ENCODE data around the gene LRRN2. TPM values are rescaled to one million over a fixed set of nuclear protein-coding genes. Genes with fewer than 3 reads are reported as not detected.

Gene LRRN2
- total and polyA plus RNA-seq, 2 of the 8 experiments (the other 6 are each of a cell fraction or from before 2014, with no cell fraction given): 1.8 to 2.3 TPM

DNA sequence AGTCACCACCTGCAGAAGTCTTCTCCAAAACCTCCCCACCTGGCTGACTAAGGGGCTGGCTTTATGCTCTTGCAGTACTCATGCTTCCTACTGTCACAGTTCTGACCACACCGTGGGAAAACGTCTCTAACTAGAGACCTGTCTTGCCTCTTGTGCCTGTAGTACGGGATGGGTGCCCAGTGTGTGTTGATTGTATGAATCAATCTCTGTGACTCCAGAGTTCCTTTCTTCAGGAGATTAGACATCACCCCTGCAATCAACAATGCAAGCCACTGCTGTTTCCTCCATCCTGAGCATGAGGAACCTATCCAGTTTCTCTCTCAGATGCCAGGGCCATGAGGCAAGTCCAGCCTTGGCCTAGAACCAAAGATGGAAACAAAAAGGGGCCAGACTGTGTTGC lies 64.1 kb downstream of the LRRN2 start:
- H2BK5ac ChIP-seq (ENCODE audit: low read depth, low read length): no peak overlapping the region
- no peak overlapping the region for H4K8ac ChIP-seq (ENCODE audit: extremely low read depth, insufficient read depth, low read length)
- no peaks in the 10 kb centered on the region for H3K27me3 ChIP-seq (replicated peaks in 1 of 4; ENCODE audit: control insufficient read depth in 3 of 4, extremely low read depth in 1 of 4, insufficient read depth in 3 of 4, low read length in 3 of 4)
- no peak overlapping the region for H2BK12ac ChIP-seq (ENCODE audit: low read depth, low read length)
- H4K20me1 ChIP-seq (replicated peaks in 1 of 2; ENCODE audit: control insufficient read depth in 1 of 2, insufficient read depth in 2 of 2, low read length in 2 of 2): no peaks in the 10 kb centered on the region
- FAIRE-seq: no peak
- ChIA-PET POLR2A (ENCODE audit: partially characterized antibody) (no interaction called here), CTCF (ENCODE audit: partially characterized antibody) (interaction anchor here (0.6 to 12.9 kb wide), 11 partner anchors 9 to 185 kb away, joined by 3 to 125 read pairs (median 12); no protein-coding TSS in a partner anchor)
- no peaks in the 10 kb centered on the region for H3K9me3 ChIP-seq (ENCODE audit: insufficient read depth in 2 of 2, low read depth in 1 of 2, low read length in 1 of 2)
- no peak overlapping the region for H2AK5ac ChIP-seq (ENCODE audit: low read depth, low read length)
- no peaks in the 10 kb centered on the region for H3K23me2 ChIP-seq (ENCODE audit: low read depth, low read length)
- no peak overlapping the region for H3K4me2 ChIP-seq (ENCODE audit: insufficient read depth in 1 of 2, low read depth in 2 of 2, low read length in 2 of 2)
- no peak overlapping the region for H2BK15ac ChIP-seq (ENCODE audit: low read length)
- TF ChIP-seq ATF2 (IDR thresholded peaks at IDR 0.05; ENCODE audit: low read length): no peak
- TF ChIP-seq PHF8 (conservative IDR thresholded peaks at IDR 0.05; ENCODE audit: low read depth, low read length): no peak
- no peak for TF ChIP-seq HDAC2 (IDR thresholded peaks at IDR 0.05; ENCODE audit: borderline replicate concordance in 1 of 2, low read depth in 2 of 2, low read length in 2 of 2)
- no peak for TF ChIP-seq CREB1 (IDR thresholded peaks at IDR 0.05)
- no peak for TF ChIP-seq KDM5A (IDR thresholded peaks at IDR 0.05; ENCODE audit: low read length)
- no peak for TF ChIP-seq SIN3A (conservative IDR thresholded peaks at IDR 0.05 in 1 of 2, IDR thresholded peaks at IDR 0.05 in 1 of 2; ENCODE audit: low read depth in 1 of 2, low read length in 2 of 2)
- TF ChIP-seq ASH2L (IDR thresholded peaks at IDR 0.05; ENCODE audit: low read length): no peak
- TF ChIP-seq POLR2AphosphoS5 (IDR thresholded peaks at IDR 0.05; ENCODE audit: low read depth, low read length): no peak
- no peak for TF ChIP-seq RBBP5 (IDR thresholded peaks at IDR 0.05; ENCODE audit: borderline replicate concordance, low read depth, low read length)
- H3K23ac ChIP-seq (ENCODE audit: insufficient read length): no peak overlapping the region
- H3K4me3 ChIP-seq (ENCODE audit: extremely low read depth in 1 of 4, insufficient read depth in 2 of 4, low read depth in 3 of 4, low read length in 4 of 4): no peak overlapping the region
- H2BK120ac ChIP-seq (replicated peaks; ENCODE audit: low read depth, low read length): no peak overlapping the region
- no peaks in the 10 kb centered on the region for H3K79me1 ChIP-seq (ENCODE audit: low read depth, low read length)
- H3K14ac ChIP-seq (ENCODE audit: insufficient read length): no peak overlapping the region
- no peak overlapping the region for H3K27ac ChIP-seq (ENCODE audit: low read depth, low read length)
- H3K56ac ChIP-seq (replicated peaks; ENCODE audit: insufficient read length, low read depth, low read length): no peak overlapping the region
- no peak overlapping the region for H3K4ac ChIP-seq (replicated peaks; ENCODE audit: insufficient read length, low read depth, low read length)
- no peak overlapping the region for H2BK20ac ChIP-seq (ENCODE audit: low read length)
- H4K5ac ChIP-seq (ENCODE audit: insufficient read length, low read depth, low read length): no peak overlapping the region
- no peak overlapping the region for H3K9ac ChIP-seq (replicated peaks in 1 of 4; ENCODE audit: extremely low read depth in 1 of 4, low read depth in 3 of 4, low read length in 3 of 4)
- H3K18ac ChIP-seq (ENCODE audit: extremely low read depth, low read length): no peak overlapping the region
- no peaks in the 10 kb centered on the region for H3K36me3 ChIP-seq (ENCODE audit: control insufficient read depth in 2 of 4, insufficient read depth in 4 of 4, low read length in 3 of 4)
- H4K91ac ChIP-seq (replicated peaks; ENCODE audit: insufficient read length, low read length): no peak overlapping the region
- no peaks in the 10 kb centered on the region for H3K79me2 ChIP-seq (ENCODE audit: control insufficient read depth in 1 of 2, insufficient read depth in 2 of 2, low read length in 2 of 2)
- H2AFZ ChIP-seq (ENCODE audit: low read length): no peak overlapping the region
- peaks cover 3 to 13% (median 8%) of the 10 kb centered on the region in 4 experiments; a peak in 6 of 7 replicates for H3K4me1 ChIP-seq (replicated peaks in 1 of 4; ENCODE audit: control insufficient read depth in 3 of 4, insufficient read depth in 4 of 4, low read length in 3 of 4)
- 87% methylated on average over 3 of the region's 3 CpGs; no CpG with 5 or more reads in 1 of the 2 experiments for WGBS, 2 experiments (ENCODE audit: extremely low coverage in 1 of 2, insufficient coverage in 1 of 2, insufficient read length in 1 of 2, insufficient replicate concordance in 2 of 2, low coverage in 1 of 2, low lambda C conversion rate in 2 of 2, missing lambda C conversion rate in 1 of 2)
- no peak for DNase-seq (ENCODE audit: low read depth in 1 of 2, low spot score in 2 of 2)
